DND-41 (cell line): ENCODE data around the gene PROCR.

Experiments
- ATAC-seq: fragments of 200-7000 bp; cut with Tn5 transposase; 3 replicates; pipeline ENCODE4 v1.9.1; 2021; ENCODE audit warnings: low read depth; ENCODE audit not compliant: insufficient read depth
- DNase-seq: peaks from one replicate; pipeline ENCODE4 v3.0.0-alpha.2; 2020
- H2AFZ ChIP-seq: 2 replicates; pipeline ENCODE4 v1.6.0; 2012; ENCODE audit warnings: low read depth, low read length
- H3K27ac ChIP-seq: 2 replicates; pipeline ENCODE4 v1.5.1; 2012; ENCODE audit warnings: low read length, inconsistent platforms
- H3K27me3 ChIP-seq: fragments of 200-600 bp; sonication (generic); 2 replicates; pipeline ENCODE4 v1.6.0; 2012; ENCODE audit warnings: low read length, mild to moderate bottlenecking, inconsistent platforms; ENCODE audit not compliant: insufficient read depth, poor library complexity
- H3K36me3 ChIP-seq: 2 replicates; pipeline ENCODE4 v1.5.1; 2012; ENCODE audit warnings: low read length, inconsistent platforms; ENCODE audit not compliant: insufficient read depth
- H3K4me1 ChIP-seq: 2 replicates; pipeline ENCODE4 v1.5.1; 2012; ENCODE audit warnings: mild to moderate bottlenecking, low read length; ENCODE audit not compliant: insufficient read depth
- H3K4me2 ChIP-seq: 2 replicates; pipeline ENCODE4 v1.6.0; 2012; ENCODE audit warnings: mild to moderate bottlenecking, moderate library complexity, low read length, inconsistent platforms; ENCODE audit not compliant: insufficient read depth
- H3K4me3 ChIP-seq, 2 experiments: fragments of 200-600 bp in 1 of 2; shearing (Covaris generic) in 1 of 2; 2 replicates each; pipeline ENCODE4 v1.5.1; 2012 to 2016; ENCODE audit warnings: inconsistent platforms in 2 of 2, low read length in 2 of 2, mild to moderate bottlenecking in 2 of 2, low read depth in 1 of 2, moderate library complexity in 1 of 2
- H3K79me2 ChIP-seq: 2 replicates; pipeline ENCODE4 v1.6.0; 2012; ENCODE audit warnings: low read length, inconsistent platforms; ENCODE audit not compliant: insufficient read depth
- H3K9ac ChIP-seq: 2 replicates; pipeline ENCODE4 v1.6.0; 2012; ENCODE audit warnings: low read depth, mild to moderate bottlenecking, inconsistent platforms, low read length, moderate library complexity
- H3K9me3 ChIP-seq: 2 replicates; pipeline ENCODE4 v1.5.1; 2012; ENCODE audit warnings: low read length, moderate library complexity, mild to moderate bottlenecking, inconsistent platforms; ENCODE audit not compliant: insufficient read depth, severe bottlenecking
- H4K20me1 ChIP-seq: 2 replicates; pipeline ENCODE4 v1.6.0; 2012; ENCODE audit warnings: low read length; ENCODE audit not compliant: insufficient read depth
- EZH2 ChIP-seq: IDR thresholded peaks from 3 replicates; pipeline ENCODE4 v1.6.1; 2012; ENCODE audit warnings: borderline replicate concordance, low read depth, mild to moderate bottlenecking, moderate library complexity, low read length, inconsistent platforms; ENCODE audit not compliant: severe bottlenecking
- TF ChIP-seq, protein P1 (sequence below): IDR thresholded peaks from 2 replicates; pipeline ENCODE4 v1.5.1; 2012; ENCODE audit warnings: borderline replicate concordance, low read length, moderate library complexity, mild to moderate bottlenecking; ENCODE audit not compliant: poor library complexity, severe bottlenecking; ENCODE audit errors: extremely low read depth

Gene PROCR

DNA sequence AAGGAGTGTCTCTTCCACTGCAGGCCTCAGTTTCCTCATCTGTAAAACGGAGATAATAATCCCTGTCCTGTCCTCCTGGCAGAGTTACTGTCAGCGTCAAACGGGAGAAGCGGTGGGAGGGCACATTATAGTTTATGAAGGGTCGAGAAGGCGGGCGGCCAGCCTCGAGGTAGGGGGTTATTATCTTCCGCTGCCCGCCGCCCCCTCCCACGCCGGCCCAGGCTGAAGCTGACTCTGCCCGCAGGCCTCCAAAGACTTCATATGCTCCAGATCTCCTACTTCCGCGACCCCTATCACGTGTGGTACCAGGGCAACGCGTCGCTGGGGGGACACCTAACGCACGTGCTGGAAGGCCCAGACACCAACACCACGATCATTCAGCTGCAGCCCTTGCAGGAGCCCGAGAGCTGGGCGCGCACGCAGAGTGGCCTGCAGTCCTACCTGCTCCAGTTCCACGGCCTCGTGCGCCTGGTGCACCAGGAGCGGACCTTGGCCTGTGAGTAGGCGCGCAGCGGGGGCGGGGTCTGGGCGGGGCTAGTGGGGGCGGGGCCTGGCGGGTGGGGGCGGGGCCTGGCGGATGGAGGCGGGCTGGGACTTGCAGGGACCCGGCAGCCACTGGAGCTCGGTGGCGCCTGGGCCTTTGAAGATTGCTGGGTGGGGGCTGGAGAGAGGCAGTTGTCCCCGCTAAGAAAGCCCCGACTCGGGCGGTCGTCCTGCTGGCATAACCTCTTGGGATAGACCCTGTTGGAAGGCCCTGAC lies 2.8 kb downstream of the PROCR start:
- no peak overlapping the region for H3K27ac ChIP-seq
- DNase-seq (peak; percentile 26), ATAC-seq (no peak; the same call in 2 of the 3 replicates)
- H3K9ac ChIP-seq, result no peak overlapping the region
- no peak overlapping the region for H3K4me3 ChIP-seq
- H3K79me2 ChIP-seq, result no peaks in the 10 kb centered on the region
- H3K4me1 ChIP-seq, result peaks cover 6% of the 10 kb centered on the region
- no peaks in the 10 kb centered on the region for H3K36me3 ChIP-seq
- H3K27me3 ChIP-seq, result peaks cover 9% of the 10 kb centered on the region
- no peak for TF ChIP-seq EZH2
- TF ChIP-seq, protein P1, sequence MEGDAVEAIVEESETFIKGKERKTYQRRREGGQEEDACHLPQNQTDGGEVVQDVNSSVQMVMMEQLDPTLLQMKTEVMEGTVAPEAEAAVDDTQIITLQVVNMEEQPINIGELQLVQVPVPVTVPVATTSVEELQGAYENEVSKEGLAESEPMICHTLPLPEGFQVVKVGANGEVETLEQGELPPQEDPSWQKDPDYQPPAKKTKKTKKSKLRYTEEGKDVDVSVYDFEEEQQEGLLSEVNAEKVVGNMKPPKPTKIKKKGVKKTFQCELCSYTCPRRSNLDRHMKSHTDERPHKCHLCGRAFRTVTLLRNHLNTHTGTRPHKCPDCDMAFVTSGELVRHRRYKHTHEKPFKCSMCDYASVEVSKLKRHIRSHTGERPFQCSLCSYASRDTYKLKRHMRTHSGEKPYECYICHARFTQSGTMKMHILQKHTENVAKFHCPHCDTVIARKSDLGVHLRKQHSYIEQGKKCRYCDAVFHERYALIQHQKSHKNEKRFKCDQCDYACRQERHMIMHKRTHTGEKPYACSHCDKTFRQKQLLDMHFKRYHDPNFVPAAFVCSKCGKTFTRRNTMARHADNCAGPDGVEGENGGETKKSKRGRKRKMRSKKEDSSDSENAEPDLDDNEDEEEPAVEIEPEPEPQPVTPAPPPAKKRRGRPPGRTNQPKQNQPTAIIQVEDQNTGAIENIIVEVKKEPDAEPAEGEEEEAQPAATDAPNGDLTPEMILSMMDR, result no peak
- 0 out of 2 replicates have a peak, but pooled peaks cover 2% of the 10 kb centered on the region for H4K20me1 ChIP-seq
- H3K4me2 ChIP-seq, result no peak overlapping the region
- no peak overlapping the region for H2AFZ ChIP-seq
- no peaks in the 10 kb centered on the region for H3K9me3 ChIP-seq

DNA sequence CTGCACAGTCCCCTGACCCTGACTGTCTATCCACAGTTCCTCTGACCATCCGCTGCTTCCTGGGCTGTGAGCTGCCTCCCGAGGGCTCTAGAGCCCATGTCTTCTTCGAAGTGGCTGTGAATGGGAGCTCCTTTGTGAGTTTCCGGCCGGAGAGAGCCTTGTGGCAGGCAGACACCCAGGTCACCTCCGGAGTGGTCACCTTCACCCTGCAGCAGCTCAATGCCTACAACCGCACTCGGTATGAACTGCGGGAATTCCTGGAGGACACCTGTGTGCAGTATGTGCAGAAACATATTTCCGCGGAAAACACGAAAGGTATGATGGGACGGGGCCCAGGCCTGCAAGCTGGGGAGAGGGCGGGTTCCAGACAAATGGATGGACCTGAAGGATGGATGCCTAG lies 4.3 kb downstream of the PROCR start:
- H3K36me3 ChIP-seq, result no peaks in the 10 kb centered on the region
- no peak for TF ChIP-seq EZH2
- TF ChIP-seq, protein P1, result no peak
- H3K27me3 ChIP-seq, result peaks cover 9% of the 10 kb centered on the region
- ATAC-seq, result no peak
- H3K27ac ChIP-seq, result no peak overlapping the region
- no peak for DNase-seq
- no peak overlapping the region for H3K9ac ChIP-seq
- no peak overlapping the region for H3K4me2 ChIP-seq
- no peaks in the 10 kb centered on the region for H3K79me2 ChIP-seq
- H3K4me3 ChIP-seq, result no peak overlapping the region
- peaks cover 6% of the 10 kb centered on the region for H3K4me1 ChIP-seq
- H3K9me3 ChIP-seq, result no peaks in the 10 kb centered on the region
- no peak overlapping the region for H2AFZ ChIP-seq
- H4K20me1 ChIP-seq, result 0 out of 2 replicates have a peak, but pooled peaks cover 2% of the 10 kb centered on the region

DNA sequence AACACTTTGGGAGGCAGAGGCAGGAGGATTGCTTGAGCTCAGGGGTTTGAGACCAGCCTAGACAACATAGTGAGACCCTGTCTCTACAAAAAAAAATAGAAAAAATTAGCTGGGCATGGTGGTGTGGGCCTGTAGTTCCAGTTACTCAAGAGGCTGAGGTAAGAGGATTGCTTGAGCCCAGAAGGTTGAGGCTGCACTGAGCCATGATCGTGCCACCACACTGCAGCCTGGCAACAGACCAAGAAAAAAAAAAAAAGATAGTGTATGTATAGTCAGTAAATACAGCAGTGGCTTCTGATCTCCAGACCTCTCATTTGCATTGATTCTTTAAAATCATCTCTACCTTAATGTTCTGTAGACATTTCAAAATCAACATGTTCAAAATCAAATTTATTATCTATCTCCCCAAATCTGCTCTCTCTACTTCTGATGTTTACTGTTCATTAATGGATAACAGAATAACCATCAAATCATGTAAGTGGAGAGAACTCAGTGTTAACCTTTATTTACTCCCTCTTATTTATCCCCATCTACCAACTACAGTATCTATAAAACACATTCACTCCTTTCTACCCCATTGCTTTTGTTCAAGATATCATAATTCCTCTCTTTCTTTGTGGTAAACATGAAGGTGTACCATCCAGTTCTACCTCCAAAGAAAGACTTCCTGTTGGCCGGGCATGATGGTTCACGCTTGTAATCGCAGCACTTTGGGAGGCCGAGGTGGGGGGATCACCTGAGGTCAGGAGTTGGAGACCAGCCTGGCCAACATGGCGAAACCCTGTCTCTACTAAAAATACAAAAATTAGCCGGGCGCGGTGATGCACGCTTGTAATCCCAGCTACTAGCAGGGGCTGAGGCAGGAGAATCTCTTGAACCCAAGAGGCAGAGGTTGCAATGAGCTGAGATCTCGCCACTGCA lies 7.7 kb downstream of the PROCR start:
- no peaks in the 10 kb centered on the region for H3K27me3 ChIP-seq
- H3K9me3 ChIP-seq, result no peaks in the 10 kb centered on the region
- H2AFZ ChIP-seq, result no peak overlapping the region
- H3K4me1 ChIP-seq, result no peaks in the 10 kb centered on the region
- no peaks in the 10 kb centered on the region for H3K36me3 ChIP-seq
- TF ChIP-seq EZH2, result no peak
- TF ChIP-seq, protein P1, result no peak
- H3K27ac ChIP-seq, result no peak overlapping the region
- no peaks in the 10 kb centered on the region for H4K20me1 ChIP-seq
- no peak overlapping the region for H3K9ac ChIP-seq
- ATAC-seq, result no peak
- H3K4me3 ChIP-seq, result no peak overlapping the region
- no peak for DNase-seq
- no peak overlapping the region for H3K4me2 ChIP-seq
- H3K79me2 ChIP-seq, result no peaks in the 10 kb centered on the region
